DND-41 (cell line): ENCODE results near the gene SUSD5.

ENCODE experiments used
- CTCF ChIP-seq: IDR thresholded peaks from 2 replicates; pipeline ENCODE4 v1.5.1; 2012; ENCODE audit warnings: borderline replicate concordance, low read length, moderate library complexity, mild to moderate bottlenecking; ENCODE audit not compliant: poor library complexity, severe bottlenecking; ENCODE audit errors: extremely low read depth
- EZH2 ChIP-seq: IDR thresholded peaks from 3 replicates; pipeline ENCODE4 v1.6.1; 2012; ENCODE audit warnings: borderline replicate concordance, low read depth, mild to moderate bottlenecking, moderate library complexity, low read length, inconsistent platforms; ENCODE audit not compliant: severe bottlenecking

GRCh38 chr3:33184863-33185262 lies 33.7 kb downstream of the SUSD5 start:
- no peak for TF ChIP-seq EZH2
- TF ChIP-seq CTCF = no peak
